GM19193 (cell line): ENCODE data around the gene CCBE1.

ENCODE experiments used
- POLR2A ChIP-seq: IDR thresholded peaks from 4 replicates; pipeline ENCODE4 v1.6.1; 2011; ENCODE audit not compliant: insufficient read depth, insufficient read length; ENCODE audit errors: extremely low read depth

CCBE1 gene

GRCh38 chr18:59451963-59452362, 245.3 kb downstream of the CCBE1 start:
- no peak for TF ChIP-seq POLR2A

GRCh38 chr18:59451073-59451472, 246.2 kb downstream of the CCBE1 start:
- no peak for TF ChIP-seq POLR2A

GRCh38 chr18:59448546-59448945, 248.7 kb downstream of the CCBE1 start:
- TF ChIP-seq POLR2A = no peak

- TF ChIP-seq POLR2A = no peak
Measured at GRCh38 chr18:59446012-59446411, 251.2 kb downstream of the CCBE1 start.

DNA sequence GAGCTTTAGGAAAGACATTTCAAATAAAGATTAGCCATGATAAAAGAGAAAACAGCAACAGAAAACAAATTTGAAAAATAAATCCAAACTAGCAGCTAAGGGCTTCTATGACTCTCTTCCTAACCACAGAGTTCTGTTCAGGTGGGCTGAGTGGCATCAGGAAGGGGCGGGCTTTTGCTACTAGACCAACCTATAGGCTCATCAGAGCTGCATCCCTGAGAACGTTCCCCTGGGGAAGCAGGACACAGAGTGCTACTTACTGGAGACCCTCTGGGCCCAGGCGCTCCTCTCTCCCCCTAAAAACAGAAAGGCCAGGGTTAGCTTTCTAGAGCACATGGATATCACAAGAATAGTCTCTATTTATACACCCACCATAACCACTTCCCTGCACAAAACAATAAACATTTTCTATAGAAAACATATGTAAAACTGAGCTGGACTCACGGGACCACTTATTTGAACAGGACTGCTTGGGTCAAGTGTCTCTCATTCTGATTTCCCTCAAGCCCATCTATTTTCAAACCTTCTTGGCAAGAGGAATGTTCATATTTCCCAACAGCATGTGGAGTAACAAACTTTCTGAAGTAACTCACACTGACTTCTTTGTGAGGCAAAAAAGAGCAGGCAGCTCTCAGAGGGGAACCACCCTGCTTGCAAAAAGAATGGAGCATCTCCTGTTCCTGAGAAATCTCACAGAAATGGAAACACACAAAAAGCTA, 259.2 kb downstream of the CCBE1 start:
- TF ChIP-seq POLR2A = no peak

GRCh38 chr18:59432803-59433597, 264.2 kb downstream of the CCBE1 start:
- TF ChIP-seq POLR2A = no peak

- TF ChIP-seq POLR2A = no peak
Measured at GRCh38 chr18:59431131-59431530, 266.1 kb downstream of the CCBE1 start.

DNA sequence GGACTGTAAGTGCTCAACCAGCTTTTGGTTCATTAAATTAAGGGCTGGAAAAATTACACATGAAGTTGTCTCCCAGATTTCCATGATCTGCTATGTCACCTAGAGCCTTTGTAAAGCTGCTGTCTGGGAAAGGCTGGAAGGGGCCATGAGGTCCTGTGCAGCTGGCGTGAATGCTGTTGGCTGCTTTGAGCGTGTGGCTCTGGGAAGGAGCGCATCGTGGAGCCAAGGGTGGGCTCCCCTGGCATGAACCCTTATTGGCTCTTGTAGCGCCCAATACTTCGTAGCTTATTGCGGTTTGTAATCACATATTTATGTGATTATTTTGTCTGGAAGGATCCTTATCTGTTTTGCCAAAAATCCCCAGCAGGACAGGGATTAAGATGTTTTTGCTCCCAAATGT, 267.6 kb downstream of the CCBE1 start:
- no peak for TF ChIP-seq POLR2A

DNA sequence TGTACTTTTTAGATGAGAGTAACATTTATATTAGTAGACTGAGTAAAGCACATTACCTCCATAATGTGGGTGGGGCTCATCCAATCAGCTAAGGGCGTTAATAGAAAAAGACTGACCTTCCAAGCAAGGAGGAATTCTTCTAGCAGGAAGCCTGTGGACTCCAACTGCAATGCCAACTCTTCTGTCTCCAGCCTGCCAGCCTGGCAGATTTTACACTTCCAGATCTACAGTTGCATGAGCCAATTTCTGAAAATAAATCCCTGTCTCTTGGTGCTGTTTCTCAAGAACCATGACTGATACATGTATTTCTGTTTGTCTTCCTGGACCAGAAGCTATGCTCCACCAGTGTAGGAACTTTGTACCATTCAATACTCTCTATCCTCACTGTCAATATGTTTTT, 269.2 kb downstream of the CCBE1 start:
- no peak for TF ChIP-seq POLR2A

GRCh38 chr18:59426855-59427254, 270.4 kb downstream of the CCBE1 start:
- no peak for TF ChIP-seq POLR2A

DNA sequence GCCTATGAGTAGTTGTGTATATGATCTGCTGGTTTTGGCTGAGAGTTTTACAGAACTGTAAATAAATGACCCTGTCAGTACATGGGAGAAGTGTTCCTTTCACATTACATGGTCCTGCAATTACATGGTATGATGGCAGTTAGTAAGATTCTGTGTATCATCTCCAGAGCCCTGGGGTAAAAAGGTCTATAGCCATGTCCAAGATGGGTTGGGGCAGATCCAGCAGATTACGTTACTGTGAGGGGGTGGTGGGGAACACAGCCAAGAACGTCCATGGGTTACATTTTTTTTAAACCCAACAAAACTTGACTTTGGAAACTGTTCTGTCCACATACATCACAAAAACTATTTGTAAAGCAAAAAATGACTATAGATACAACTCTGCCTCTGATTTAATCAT, 274.0 kb downstream of the CCBE1 start:
- no peak for TF ChIP-seq POLR2A

GRCh38 chr18:59420244-59420643, 277.0 kb downstream of the CCBE1 start:
- TF ChIP-seq POLR2A = no peak

GRCh38 chr18:59419386-59419785, 277.8 kb downstream of the CCBE1 start:
- no peak for TF ChIP-seq POLR2A

DNA sequence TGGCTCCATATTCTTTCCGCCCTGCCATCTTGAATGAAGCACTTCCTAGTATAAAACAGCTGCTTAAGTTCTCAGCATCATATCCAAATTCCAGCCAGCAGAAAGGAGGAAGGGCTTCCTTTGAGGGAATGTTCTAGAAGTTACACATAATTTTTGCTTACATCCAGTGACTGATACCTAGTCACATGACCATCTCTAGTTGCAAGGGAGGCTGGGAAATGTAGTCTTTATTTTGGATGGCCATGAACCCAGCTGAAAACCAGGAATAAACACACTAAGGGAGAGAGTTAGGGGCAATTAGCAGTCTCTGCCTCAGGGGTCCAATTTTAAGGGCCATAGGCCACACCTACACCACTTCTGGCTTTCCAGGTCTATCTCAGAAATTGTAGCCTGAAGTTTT, 280.4 kb downstream of the CCBE1 start:
- TF ChIP-seq POLR2A = no peak

GRCh38 chr18:59414111-59414653, 283.0 kb downstream of the CCBE1 start:
- no peak for TF ChIP-seq POLR2A
